ENCODE measurements around the gene EFNA5. TPM values are rescaled to one million over a fixed set of nuclear protein-coding genes. Genes with fewer than 3 reads are reported as not detected.

Gene EFNA5
- total RNA-seq, 1 experiment from 2014 or later = 216 TPM

- Mint-ChIP-seq H3K36me3 (ENCODE audit: insufficient read depth, unreplicated experiment) (peaks cover 12% of the 10 kb centered on the region), H3K27ac (ENCODE audit: unreplicated experiment) (peak overlapping the region; percentile 25), H3K9me3 (ENCODE audit: low read depth, unreplicated experiment) (no peaks in the 10 kb centered on the region), H3K4me1 (ENCODE audit: low read depth, unreplicated experiment) (peaks cover 48% of the 10 kb centered on the region), H3K4me3 (ENCODE audit: low read depth, unreplicated experiment) (no peak overlapping the region), H3K27me3 (ENCODE audit: unreplicated experiment) (no peaks in the 10 kb centered on the region)
- intact Hi-C loops (cut with micrococcal nuclease; ENCODE audit: unreplicated experiment) = no loop called here
- TF ChIP-seq CTCF (IDR thresholded peaks at IDR 0.05; ENCODE audit: unreplicated experiment) = no peak
- no TSS peak for BruUV-seq (replicated peaks)
- CTCF ChIA-PET = interaction anchor here (0.7 kb wide), 1 partner anchor 259 kb away, joined by 3 read pairs; no protein-coding TSS in a partner anchor
- no peak for DNase-seq
Observed at GRCh38 chr5:107590686-107591085, 80.1 kb downstream of the EFNA5 start.

- intact Hi-C loops (cut with micrococcal nuclease; ENCODE audit: unreplicated experiment) = no loop called here
- no peak for DNase-seq
- CTCF ChIA-PET = no interaction called here
- H3K4me3 Mint-ChIP-seq (ENCODE audit: low read depth, unreplicated experiment) = no peak overlapping the region
- BruUV-seq (replicated peaks) = no TSS peak
- H3K4me1 Mint-ChIP-seq (ENCODE audit: low read depth, unreplicated experiment) = peaks cover 46% of the 10 kb centered on the region
- peak overlapping the region; percentile 43 for H3K27ac Mint-ChIP-seq (ENCODE audit: unreplicated experiment)
- no peak for TF ChIP-seq CTCF (IDR thresholded peaks at IDR 0.05; ENCODE audit: unreplicated experiment)
- peaks cover 12% of the 10 kb centered on the region for H3K36me3 Mint-ChIP-seq (ENCODE audit: insufficient read depth, unreplicated experiment)
- no peaks in the 10 kb centered on the region for H3K27me3 Mint-ChIP-seq (ENCODE audit: unreplicated experiment)
- H3K9me3 Mint-ChIP-seq (ENCODE audit: low read depth, unreplicated experiment) = no peaks in the 10 kb centered on the region
Observed at GRCh38 chr5:107589520-107590193, 81.1 kb downstream of the EFNA5 start.

- CTCF ChIA-PET = interaction anchor here (0.7 to 2.2 kb wide), 2 partner anchors 10 to 153 kb away, joined by 4 to 6 read pairs; no protein-coding TSS in a partner anchor
- H3K36me3 Mint-ChIP-seq (ENCODE audit: insufficient read depth, unreplicated experiment) = peaks cover 14% of the 10 kb centered on the region
- no TSS peak for BruUV-seq (replicated peaks)
- peaks cover 59% of the 10 kb centered on the region for H3K4me1 Mint-ChIP-seq (ENCODE audit: low read depth, unreplicated experiment)
- no peaks in the 10 kb centered on the region for H3K27me3 Mint-ChIP-seq (ENCODE audit: unreplicated experiment)
- H3K9me3 Mint-ChIP-seq (ENCODE audit: low read depth, unreplicated experiment) = no peaks in the 10 kb centered on the region
- DNase-seq = no peak
- TF ChIP-seq CTCF (IDR thresholded peaks at IDR 0.05; ENCODE audit: unreplicated experiment) = no peak
- intact Hi-C loops (cut with micrococcal nuclease; ENCODE audit: unreplicated experiment) = no loop called here
- H3K4me3 Mint-ChIP-seq (ENCODE audit: low read depth, unreplicated experiment) = no peak overlapping the region
- no peak overlapping the region for H3K27ac Mint-ChIP-seq (ENCODE audit: unreplicated experiment)
Observed at GRCh38 chr5:107582625-107583024, 88.1 kb downstream of the EFNA5 start.

- intact Hi-C loops (cut with micrococcal nuclease; ENCODE audit: unreplicated experiment) = no loop called here
- Mint-ChIP-seq H3K27me3 (ENCODE audit: unreplicated experiment) (no peaks in the 10 kb centered on the region), H3K36me3 (ENCODE audit: insufficient read depth, unreplicated experiment) (peaks cover 25% of the 10 kb centered on the region), H3K9me3 (ENCODE audit: low read depth, unreplicated experiment) (no peaks in the 10 kb centered on the region), H3K4me3 (ENCODE audit: low read depth, unreplicated experiment) (no peak overlapping the region), H3K27ac (ENCODE audit: unreplicated experiment) (peak overlapping the region; percentile 64), H3K4me1 (ENCODE audit: low read depth, unreplicated experiment) (peaks cover 74% of the 10 kb centered on the region)
- CTCF ChIA-PET = interaction anchor here (0.7 to 2.2 kb wide), 2 partner anchors 9 to 77 kb away, joined by 3 to 6 read pairs; no protein-coding TSS in a partner anchor
- DNase-seq = no peak
- BruUV-seq (replicated peaks) = no TSS peak
- TF ChIP-seq CTCF (IDR thresholded peaks at IDR 0.05; ENCODE audit: unreplicated experiment) = no peak
Observed at GRCh38 chr5:107580889-107581820, 89.6 kb downstream of the EFNA5 start.

Data from Calu3 (cell line).